Erythroblast (primary cell): Measurements from ENCODE around the gene ZNHIT2.

ENCODE experiments used
- GATA1 ChIP-seq: IDR thresholded peaks from 2 replicates; pipeline ENCODE4 v1.6.1; 2011; ENCODE audit warnings: low read depth, mild to moderate bottlenecking, control low read depth, low read length, moderate library complexity
- POLR2A ChIP-seq: IDR thresholded peaks from 2 replicates; pipeline ENCODE4 v1.6.1; 2011; ENCODE audit warnings: mild to moderate bottlenecking, low read length

GRCh38 chr11:65115361-65116082 is 2.0 kb downstream of the ZNHIT2 start:
- TF ChIP-seq POLR2A (no peak), GATA1 (no peak)
